A673 (cell line): ENCODE measurements around the gene VTA1. TPM values are rescaled to one million over a fixed set of nuclear protein-coding genes. Genes with fewer than 3 reads are reported as not detected.
"Not testable (repeated sequence)": the region's sequence is repeated elsewhere in the genome, so short reads cannot be mapped to it uniquely, and the experiment has no call there.

Experiments used
- BruUV-seq: library from RNA; stranded (reverse); fragments of 400-500 nt; replicated peaks from 2 replicates; lab custom pipeline; 2021; lab: Mats Ljungman, UMichigan
- CTCF ChIA-PET: fragments of 300-600 bp; sonication (Branson Sonifier 250); formaldehyde crosslinking; loops from one replicate; lab custom pipeline; 2022; ENCODE audit warnings: antibody characterized with exemption; lab: Charles Lee
- POLR2A ChIA-PET: fragments of 300-600 bp; sonication (Branson Sonifier 250); formaldehyde crosslinking; loops from one replicate; lab custom pipeline; 2022; ENCODE audit warnings: antibody characterized with exemption; ENCODE audit not compliant: low non-redundant PET; lab: Charles Lee
- DNase-seq: peaks from one replicate; pipeline ENCODE4 v3.0.0-alpha.2; 2015; ENCODE audit warnings: low spot score
- H3K27ac ChIP-seq: fragments of 200-600 bp; sonication (generic); 2 replicates; pipeline ENCODE4 v1.5.1; 2016; ENCODE audit warnings: mixed run types, low read depth, mild to moderate bottlenecking, mixed read lengths, antibody characterized with exemption, low read length; ENCODE audit not compliant: poor library complexity, severe bottlenecking
- H3K27me3 ChIP-seq: fragments of 200-600 bp; sonication (generic); replicated peaks from 2 replicates; pipeline ENCODE4 v1.6.1; 2017; ENCODE audit warnings: mixed run types, low read depth, mild to moderate bottlenecking, mixed read lengths, antibody characterized with exemption, low read length; ENCODE audit not compliant: insufficient read depth, poor library complexity
- H3K36me3 ChIP-seq: fragments of 200-600 bp; sonication (generic); 2 replicates; pipeline ENCODE4 v1.6.1; 2016; ENCODE audit warnings: mixed run types, mild to moderate bottlenecking, mixed read lengths, antibody characterized with exemption, low read length; ENCODE audit not compliant: insufficient read depth, poor library complexity, severe bottlenecking
- H3K4me1 ChIP-seq: fragments of 200-600 bp; sonication (generic); 2 replicates; pipeline ENCODE4 v1.6.1; 2017; ENCODE audit warnings: mixed run types, mild to moderate bottlenecking, mixed read lengths, antibody characterized with exemption, low read length; ENCODE audit not compliant: insufficient read depth, poor library complexity, severe bottlenecking
- H3K4me3 ChIP-seq: fragments of 200-600 bp; sonication (generic); 2 replicates; pipeline ENCODE4 v1.5.1; 2016; ENCODE audit warnings: low read depth, mixed run types, mild to moderate bottlenecking, mixed read lengths, low read length; ENCODE audit not compliant: poor library complexity, severe bottlenecking
- H3K9me3 ChIP-seq: fragments of 200-600 bp; sonication (generic); 2 replicates; pipeline ENCODE4 v1.6.1; 2016; ENCODE audit warnings: mixed run types, low read depth, mild to moderate bottlenecking, mixed read lengths, antibody characterized with exemption, low read length; ENCODE audit not compliant: poor library complexity, severe bottlenecking
- EZH2 ChIP-seq: fragments of 200-600 bp; sonication (generic); IDR thresholded peaks from 2 replicates; pipeline ENCODE4 v1.6.1; 2017; ENCODE audit warnings: borderline replicate concordance, low read depth, mild to moderate bottlenecking, mixed read lengths, antibody characterized with exemption, low read length; ENCODE audit not compliant: poor library complexity, severe bottlenecking
- intact Hi-C: fragments of 100-400 bp; cut with micrococcal nuclease; formaldehyde crosslinking; loops from one replicate; pipeline ENCODE4 v1.10.0; 2022; ENCODE audit not compliant: unreplicated experiment
- total RNA-seq: library from RNA; stranded (reverse); gene quantifications from 2 replicates; pipeline ENCODE4 v1.2.3, GENCODE V29; 2021
- TF ChIP-seq, protein P1 (sequence below): fragments of 300-800, 200-600 bp; sonication (generic); conservative IDR thresholded peaks from 2 replicates; pipeline ENCODE4 v1.5.1; 2017; ENCODE audit warnings: low read depth, mild to moderate bottlenecking, antibody characterized with exemption, low read length, moderate library complexity, mixed read lengths

Gene VTA1
- total RNA-seq, 1 experiment from 2014 or later, result 75.4 TPM

GRCh38 chr6:142132625-142133024 is 14.4 kb upstream of the VTA1 start, which contains the start of gene GJE1:
Gene GJE1, plus strand, starts transcription at chr6:142132925. Its CDS starts 234 bp downstream, at chr6:142133159.
- CTCF ChIA-PET, result no interaction called here
- TF ChIP-seq EZH2, result no peak
- TF ChIP-seq, protein P1, sequence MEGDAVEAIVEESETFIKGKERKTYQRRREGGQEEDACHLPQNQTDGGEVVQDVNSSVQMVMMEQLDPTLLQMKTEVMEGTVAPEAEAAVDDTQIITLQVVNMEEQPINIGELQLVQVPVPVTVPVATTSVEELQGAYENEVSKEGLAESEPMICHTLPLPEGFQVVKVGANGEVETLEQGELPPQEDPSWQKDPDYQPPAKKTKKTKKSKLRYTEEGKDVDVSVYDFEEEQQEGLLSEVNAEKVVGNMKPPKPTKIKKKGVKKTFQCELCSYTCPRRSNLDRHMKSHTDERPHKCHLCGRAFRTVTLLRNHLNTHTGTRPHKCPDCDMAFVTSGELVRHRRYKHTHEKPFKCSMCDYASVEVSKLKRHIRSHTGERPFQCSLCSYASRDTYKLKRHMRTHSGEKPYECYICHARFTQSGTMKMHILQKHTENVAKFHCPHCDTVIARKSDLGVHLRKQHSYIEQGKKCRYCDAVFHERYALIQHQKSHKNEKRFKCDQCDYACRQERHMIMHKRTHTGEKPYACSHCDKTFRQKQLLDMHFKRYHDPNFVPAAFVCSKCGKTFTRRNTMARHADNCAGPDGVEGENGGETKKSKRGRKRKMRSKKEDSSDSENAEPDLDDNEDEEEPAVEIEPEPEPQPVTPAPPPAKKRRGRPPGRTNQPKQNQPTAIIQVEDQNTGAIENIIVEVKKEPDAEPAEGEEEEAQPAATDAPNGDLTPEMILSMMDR, result no peak
- Histone ChIP-seq H3K36me3 (no peaks in the 10 kb centered on the region), H3K27me3 (no peaks in the 10 kb centered on the region), H3K4me3 (no peak within 1 kb of the TSS), H3K9me3 (peaks cover 10% of the 10 kb centered on the region), H3K27ac (no peak within 1 kb of the TSS), H3K4me1 (no peaks in the 10 kb centered on the region)
- no peak for DNase-seq
- POLR2A ChIA-PET, result no interaction called here
- no TSS peak for BruUV-seq
- intact Hi-C loops, result no loop called here

- POLR2A ChIA-PET, result no interaction called here
- DNase-seq, result no peak
- Histone ChIP-seq H3K9me3 (no peaks in the 10 kb centered on the region), H3K27me3 (no peaks in the 10 kb centered on the region), H3K27ac (no peak overlapping the region), H3K4me3 (no peak overlapping the region), H3K4me1 (no peaks in the 10 kb centered on the region), H3K36me3 (no peaks in the 10 kb centered on the region)
- intact Hi-C loops, result no loop called here
- no peak for TF ChIP-seq EZH2
- TF ChIP-seq, protein P1, result no peak
- no TSS peak for BruUV-seq
- CTCF ChIA-PET, result no interaction called here
These were observed 8.2 kb upstream of the VTA1 start for GRCh38 chr6:142138876-142139275.

GRCh38 chr6:142141531-142141930 is 5.5 kb upstream of the VTA1 start:
- BruUV-seq, CTCF ChIA-PET: not testable (repeated sequence)

GRCh38 chr6:142152746-142153145 is 5.7 kb downstream of the VTA1 start:
- CTCF ChIA-PET, result no interaction called here
- Histone ChIP-seq H3K36me3 (no peaks in the 10 kb centered on the region), H3K27me3 (no peaks in the 10 kb centered on the region), H3K9me3 (no peaks in the 10 kb centered on the region), H3K27ac (no peak overlapping the region), H3K4me1 (peaks cover 14% of the 10 kb centered on the region), H3K4me3 (no peak overlapping the region)
- POLR2A ChIA-PET, result no interaction called here
- no TSS peak for BruUV-seq
- intact Hi-C loops, result no loop called here
- no peak for DNase-seq
- TF ChIP-seq, protein P1, result no peak
- no peak for TF ChIP-seq EZH2

More at GRCh38 chr6:142141531-142141930, 5.5 kb upstream of the VTA1 start:
- H3K4me1 ChIP-seq, H3K9me3 ChIP-seq, H3K36me3 ChIP-seq, DNase-seq, POLR2A ChIA-PET, H3K4me3 ChIP-seq, intact Hi-C loops, H3K27ac ChIP-seq, H3K27me3 ChIP-seq: not testable (repeated sequence)
